ENCODE results near the gene ZNF385D. TPM values are rescaled to one million over a fixed set of nuclear protein-coding genes. Genes with fewer than 3 reads are reported as not detected.

ZNF385D gene
- total RNA-seq, 1 experiment from 2014 or later = 5.9 TPM

GRCh38 chr3:21508246-21508645 lies 242.8 kb downstream of the ZNF385D start:
- no peaks in the 10 kb centered on the region for H3F3A ChIP-seq (ENCODE audit: low read length, unreplicated experiment)
- intact Hi-C loops (cut with micrococcal nuclease) = no loop called here
- no peaks in the 10 kb centered on the region for H3K27me3 ChIP-seq (ENCODE audit: low read length)
- H3K27ac ChIP-seq (ENCODE audit: low read length) = no peak overlapping the region
- no peaks in the 10 kb centered on the region for H3K79me2 ChIP-seq (ENCODE audit: low read length)
- ChIA-PET POLR2A (ENCODE audit: unreplicated experiment) (no interaction called here), CTCF (no interaction called here)
- no peaks in the 10 kb centered on the region for H3K9me3 ChIP-seq (ENCODE audit: low read length)
- H3K9me2 ChIP-seq (replicated peaks; ENCODE audit: low read length) = no peaks in the 10 kb centered on the region
- no peak overlapping the region for H3K4me3 ChIP-seq (ENCODE audit: low read length)
- no peaks in the 10 kb centered on the region for H3K4me1 ChIP-seq (ENCODE audit: insufficient read depth, low read length)
- no peak overlapping the region for H3K4me2 ChIP-seq (ENCODE audit: low read length)
- H2AFZ ChIP-seq (ENCODE audit: low read length) = no peak overlapping the region
- TF ChIP-seq EZH2phosphoT487 (IDR thresholded peaks at IDR 0.05; ENCODE audit: borderline replicate concordance, low read length) (no peak), CTCF (conservative IDR thresholded peaks at IDR 0.05; ENCODE audit: low read depth, low read length) (no peak), EZH2 (IDR thresholded peaks at IDR 0.05; ENCODE audit: low read length, unreplicated experiment) (no peak)
- no peaks in the 10 kb centered on the region for H3K36me3 ChIP-seq (ENCODE audit: low read depth, low read length)
- H3K9ac ChIP-seq (ENCODE audit: low read length) = no peak overlapping the region
- no peak for DNase-seq
- ATAC-seq = no peak
- H4K20me1 ChIP-seq (ENCODE audit: low read length) = no peaks in the 10 kb centered on the region
- BruUV-seq (replicated peaks) = no TSS peak

DNA sequence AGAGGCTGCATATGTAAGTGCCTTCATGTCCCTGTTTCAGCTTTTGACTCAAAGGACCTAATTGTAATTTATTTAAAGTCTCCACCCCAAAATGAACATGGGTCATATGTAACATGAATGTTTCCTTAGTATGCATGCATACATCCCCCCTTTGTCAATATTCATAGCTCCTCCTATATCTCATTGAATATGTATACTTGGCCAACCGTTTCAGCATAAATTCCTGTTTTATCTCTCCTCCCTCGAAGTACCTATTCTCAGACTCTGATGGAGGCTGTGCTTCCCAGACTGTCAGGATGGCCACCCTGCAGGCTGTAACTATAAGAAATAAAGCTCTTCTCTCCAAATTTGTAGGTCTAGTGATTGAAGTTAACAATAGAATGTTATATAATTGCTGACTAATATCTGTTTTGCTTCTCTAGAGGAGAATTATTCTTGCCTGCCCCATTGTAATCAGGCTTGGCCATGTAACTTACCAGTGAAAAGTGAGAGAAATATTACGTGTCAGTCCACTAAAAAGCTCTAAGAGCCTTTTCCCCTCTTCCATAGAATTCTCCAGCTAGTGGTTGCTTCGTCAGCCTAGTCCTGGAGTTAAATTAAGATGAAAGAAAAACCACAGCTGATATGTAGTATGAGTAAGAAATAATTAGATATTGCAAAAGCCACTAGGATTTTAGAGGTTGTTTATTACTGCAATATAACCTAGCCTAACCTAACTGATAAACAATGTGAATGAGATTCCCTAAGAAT lies 245.1 kb downstream of the ZNF385D start:
- H3K9me3 ChIP-seq (ENCODE audit: low read length) = no peaks in the 10 kb centered on the region
- CTCF ChIA-PET = no interaction called here
- no peak overlapping the region for H3K9ac ChIP-seq (ENCODE audit: low read length)
- TF ChIP-seq EZH2phosphoT487 (IDR thresholded peaks at IDR 0.05; ENCODE audit: borderline replicate concordance, low read length) = no peak
- TF ChIP-seq CTCF (conservative IDR thresholded peaks at IDR 0.05; ENCODE audit: low read depth, low read length) = no peak
- TF ChIP-seq EZH2 (IDR thresholded peaks at IDR 0.05; ENCODE audit: low read length, unreplicated experiment) = no peak
- H2AFZ ChIP-seq (ENCODE audit: low read length) = no peak overlapping the region
- H3K36me3 ChIP-seq (ENCODE audit: low read depth, low read length) = no peaks in the 10 kb centered on the region
- H3K4me1 ChIP-seq (ENCODE audit: insufficient read depth, low read length) = no peaks in the 10 kb centered on the region
- no peak overlapping the region for H3K4me2 ChIP-seq (ENCODE audit: low read length)
- intact Hi-C loops (cut with micrococcal nuclease) = no loop called here
- no peaks in the 10 kb centered on the region for H3F3A ChIP-seq (ENCODE audit: low read length, unreplicated experiment)
- H3K27me3 ChIP-seq (ENCODE audit: low read length) = no peaks in the 10 kb centered on the region
- ATAC-seq (no peak), DNase-seq (no peak)
- no peak overlapping the region for H3K4me3 ChIP-seq (ENCODE audit: low read length)
- no peak overlapping the region for H3K27ac ChIP-seq (ENCODE audit: low read length)
- BruUV-seq (replicated peaks) = no TSS peak
- H3K9me2 ChIP-seq (replicated peaks; ENCODE audit: low read length) = no peaks in the 10 kb centered on the region
- POLR2A ChIA-PET (ENCODE audit: unreplicated experiment) = interaction anchor here (0.6 kb wide), 1 partner anchor 356 kb away, joined by 4 read pairs; no protein-coding TSS in a partner anchor
- H4K20me1 ChIP-seq (ENCODE audit: low read length) = no peaks in the 10 kb centered on the region
- H3K79me2 ChIP-seq (ENCODE audit: low read length) = no peaks in the 10 kb centered on the region

GRCh38 chr3:21502656-21503055 lies 248.4 kb downstream of the ZNF385D start:
- CTCF ChIA-PET = no interaction called here
- TF ChIP-seq EZH2 (IDR thresholded peaks at IDR 0.05; ENCODE audit: low read length, unreplicated experiment) (no peak), CTCF (conservative IDR thresholded peaks at IDR 0.05; ENCODE audit: low read depth, low read length) (no peak)
- H3K9ac ChIP-seq (ENCODE audit: low read length) = no peak overlapping the region
- no peaks in the 10 kb centered on the region for H4K20me1 ChIP-seq (ENCODE audit: low read length)
- no peak overlapping the region for H2AFZ ChIP-seq (ENCODE audit: low read length)
- H3K27me3 ChIP-seq (ENCODE audit: low read length) = no peaks in the 10 kb centered on the region
- H3F3A ChIP-seq (ENCODE audit: low read length, unreplicated experiment) = no peaks in the 10 kb centered on the region
- POLR2A ChIA-PET (ENCODE audit: unreplicated experiment) = no interaction called here
- H3K4me1 ChIP-seq (ENCODE audit: insufficient read depth, low read length) = no peaks in the 10 kb centered on the region
- H3K4me2 ChIP-seq (ENCODE audit: low read length) = no peak overlapping the region
- no peak overlapping the region for H3K4me3 ChIP-seq (ENCODE audit: low read length)
- no peaks in the 10 kb centered on the region for H3K9me2 ChIP-seq (replicated peaks; ENCODE audit: low read length)
- H3K36me3 ChIP-seq (ENCODE audit: low read depth, low read length) = no peaks in the 10 kb centered on the region
- no peak for DNase-seq
- no peaks in the 10 kb centered on the region for H3K9me3 ChIP-seq (ENCODE audit: low read length)
- no peak overlapping the region for H3K27ac ChIP-seq (ENCODE audit: low read length)
- no TSS peak for BruUV-seq (replicated peaks)
- intact Hi-C loops (cut with micrococcal nuclease) = no loop called here
- no peaks in the 10 kb centered on the region for H3K79me2 ChIP-seq (ENCODE audit: low read length)
- no peak for ATAC-seq

Measured in PC-3 (cell line).